HepG2 (cell line): ENCODE results near the gene STMN3. TPM values are rescaled to one million over a fixed set of nuclear protein-coding genes. Genes with fewer than 3 reads are reported as not detected.

Source experiments
- GPN1 ChIP-seq: sonication (generic); formaldehyde crosslinking; IDR thresholded peaks from 2 replicates; pipeline ENCODE4 v1.5.1; 2020; ENCODE audit warnings: missing genetic modification reagents, borderline replicate concordance
- RAD21 ChIP-seq: fragments of 450-650 bp; formaldehyde crosslinking; IDR thresholded peaks from 2 replicates; pipeline ENCODE4 v1.5.0; 2020; ENCODE audit warnings: mild to moderate bottlenecking
- SALL2 ChIP-seq: sonication (generic); formaldehyde crosslinking; IDR thresholded peaks from 2 replicates; pipeline ENCODE4 v1.8.1; 2023; ENCODE audit warnings: mild to moderate bottlenecking, missing genetic modification reagents, inconsistent platforms
- TAF1 ChIP-seq: sonication (generic); formaldehyde crosslinking; IDR thresholded peaks from 2 replicates; pipeline ENCODE4 v1.4.0; 2020; ENCODE audit warnings: missing genetic modification reagents
- TOE1 ChIP-seq: sonication (generic); formaldehyde crosslinking; IDR thresholded peaks from 2 replicates; pipeline ENCODE4 v1.4.0; 2020; ENCODE audit warnings: mild to moderate bottlenecking, missing genetic modification reagents
- ZBTB3 ChIP-seq: sonication (generic); formaldehyde crosslinking; IDR thresholded peaks from 2 replicates; pipeline ENCODE4 v1.4.0; 2020; ENCODE audit warnings: low read depth, mild to moderate bottlenecking, moderate library complexity, missing genetic modification reagents, borderline replicate concordance
- ZBTB7A ChIP-seq: sonication (generic); formaldehyde crosslinking; IDR thresholded peaks from 2 replicates; pipeline ENCODE4 v1.8.0; 2022; ENCODE audit warnings: mild to moderate bottlenecking, missing genetic modification reagents
- ZNF772 ChIP-seq: sonication (generic); formaldehyde crosslinking; IDR thresholded peaks from 2 replicates; pipeline ENCODE4 v1.5.0; 2020; ENCODE audit warnings: mild to moderate bottlenecking, missing genetic modification reagents
- ZNF775 ChIP-seq: sonication (generic); formaldehyde crosslinking; IDR thresholded peaks from 2 replicates; pipeline ENCODE4 v1.4.0; 2020; ENCODE audit warnings: missing genetic modification reagents, mild to moderate bottlenecking, moderate library complexity, borderline replicate concordance
- ZNF891 ChIP-seq: sonication (generic); formaldehyde crosslinking; IDR thresholded peaks from 2 replicates; pipeline ENCODE4 v1.5.0; 2020; ENCODE audit warnings: mild to moderate bottlenecking, missing genetic modification reagents
- ZSCAN25 ChIP-seq: sonication (generic); formaldehyde crosslinking; IDR thresholded peaks from 2 replicates; pipeline ENCODE4 v1.8.0; 2022; ENCODE audit warnings: mild to moderate bottlenecking, missing genetic modification reagents
- polyA plus RNA-seq, 8 experiments: library from polyadenylated mRNA; depleted of rRNA in 3 of 8; stranded (reverse) in 7 of 8; unstranded in 1 of 8; fragments of >200 nt; fragmentation: Illumina TruSeq in 4 of 8; extraction: Trizol in 4 of 8; gene quantifications; 2 replicates each; pipeline versions ENCODE4 v1.2.1 to v1.2.3, GENCODE V29; 2011 to 2016; ENCODE audit warnings: low read depth in 4 of 8, missing spikeins in 1 of 8, mixed read lengths in 1 of 8; ENCODE audit not compliant: insufficient read depth in 1 of 8
- total RNA-seq, 5 experiments: library from RNA; depleted of rRNA; stranded (reverse); fragments of >200 nt; fragmentation: Illumina TruSeq; extraction: Trizol; gene quantifications; 2 replicates each; pipeline ENCODE4 v1.2.3, GENCODE V29; 2016; ENCODE audit warnings: low read depth in 1 of 5
- TF ChIP-seq, protein P1 (sequence below): sonication (generic); formaldehyde crosslinking; IDR thresholded peaks from 2 replicates; pipeline ENCODE4 v1.4.0; 2020; ENCODE audit warnings: missing genetic modification reagents, borderline replicate concordance
- TF ChIP-seq, protein P2 (sequence below), 2 experiments: sonication (generic) in 1 of 2; formaldehyde crosslinking in 1 of 2; IDR thresholded peaks; 2 replicates each; pipeline versions ENCODE4 v1.6.1 to v1.9.0; 2014 to 2022; ENCODE audit warnings: antibody characterized with exemption in 1 of 2, borderline replicate concordance in 1 of 2, inconsistent platforms in 1 of 2, low read depth in 1 of 2, missing genetic modification reagents in 1 of 2
- TF ChIP-seq, protein P3 (sequence below): sonication (generic); formaldehyde crosslinking; IDR thresholded peaks from 2 replicates; pipeline ENCODE4 v1.9.0; 2021; ENCODE audit warnings: missing genetic modification reagents, mild to moderate bottlenecking, borderline replicate concordance
- TF ChIP-seq, protein P4 (sequence below): sonication (generic); formaldehyde crosslinking; IDR thresholded peaks from 2 replicates; pipeline ENCODE4 v1.4.0; 2020; ENCODE audit warnings: missing genetic modification reagents, borderline replicate concordance
- TF ChIP-seq, protein P5 (sequence below): sonication (generic); formaldehyde crosslinking; IDR thresholded peaks from 2 replicates; pipeline ENCODE4 v1.4.0; 2020; ENCODE audit warnings: mild to moderate bottlenecking, missing genetic modification reagents

The STMN3 gene
- total and polyA plus RNA-seq, 2 of the 13 experiments (the other 11 are each of a cell fraction or from before 2014, with no cell fraction given): 21.0 to 48.3 TPM

DNA sequence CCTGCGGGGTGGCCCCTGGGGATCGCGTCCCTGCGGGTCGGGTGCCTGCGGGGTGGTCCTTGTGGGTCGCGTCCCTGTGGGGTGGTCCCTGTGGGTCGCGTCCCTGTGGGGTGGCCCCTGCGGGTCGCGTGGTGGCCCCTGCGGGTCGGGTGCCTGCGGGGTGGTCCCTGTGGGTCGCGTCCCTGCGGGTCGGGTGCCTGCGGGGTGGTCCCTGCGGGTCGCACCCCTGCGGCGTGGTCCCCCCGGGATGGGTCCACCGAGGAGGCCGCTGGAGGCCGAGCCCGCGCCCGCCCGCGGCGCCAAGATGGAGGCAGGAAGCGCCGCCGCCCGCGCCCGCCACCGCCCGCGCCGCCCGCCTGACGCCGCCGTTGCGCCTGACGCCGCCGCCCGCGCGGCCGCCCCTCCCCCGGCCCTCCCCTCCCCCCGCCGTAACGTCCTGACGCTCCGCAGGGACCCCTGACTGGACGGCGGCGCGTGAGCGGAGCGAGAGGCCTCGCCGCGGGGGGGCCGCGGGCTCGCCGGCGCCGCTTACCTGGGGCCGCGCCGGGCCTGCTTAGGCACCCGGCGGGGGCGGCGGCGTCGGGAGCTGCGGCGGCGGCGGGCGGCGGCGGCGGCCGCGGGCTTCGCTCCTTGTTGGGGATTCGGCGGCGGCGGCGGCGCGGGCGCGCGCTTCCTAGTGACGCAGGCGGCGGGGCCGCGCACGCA is 26.6 kb downstream of the STMN3 start, which contains the start of gene GMEB2 (continued):
- TF ChIP-seq, protein P1, sequence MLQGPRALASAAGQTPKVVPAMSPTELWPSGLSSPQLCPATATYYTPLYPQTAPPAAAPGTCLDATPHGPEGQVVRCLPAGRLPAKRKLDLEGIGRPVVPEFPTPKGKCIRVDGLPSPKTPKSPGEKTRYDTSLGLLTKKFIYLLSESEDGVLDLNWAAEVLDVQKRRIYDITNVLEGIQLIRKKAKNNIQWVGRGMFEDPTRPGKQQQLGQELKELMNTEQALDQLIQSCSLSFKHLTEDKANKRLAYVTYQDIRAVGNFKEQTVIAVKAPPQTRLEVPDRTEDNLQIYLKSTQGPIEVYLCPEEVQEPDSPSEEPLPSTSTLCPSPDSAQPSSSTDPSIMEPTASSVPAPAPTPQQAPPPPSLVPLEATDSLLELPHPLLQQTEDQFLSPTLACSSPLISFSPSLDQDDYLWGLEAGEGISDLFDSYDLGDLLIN (CRISPR knock-in tag): peak; percentile 63; the same call in 1 of the 2 replicates
- TF ChIP-seq TAF1 (CRISPR knock-in tag) (peak; percentile 36; the same call in 1 of the 2 replicates), ZBTB7A (CRISPR knock-in tag) (peak; percentile 88), SALL2 (CRISPR knock-in tag) (peak; percentile 70; the same call in 1 of the 2 replicates), ZNF775 (no peak), RAD21 (CRISPR knock-in tag) (peak; percentile 67), ZBTB3 (CRISPR knock-in tag) (no peak), ZNF772 (CRISPR knock-in tag) (peak; percentile 64; the same call in 1 of the 2 replicates), GPN1 (CRISPR knock-in tag) (peak; percentile 47; the same call in 1 of the 2 replicates), TOE1 (CRISPR knock-in tag) (no peak), ZNF891 (CRISPR knock-in tag) (peak; percentile 90), ZSCAN25 (peak; percentile 54; the same call in 1 of the 2 replicates)
- TF ChIP-seq, protein P2, sequence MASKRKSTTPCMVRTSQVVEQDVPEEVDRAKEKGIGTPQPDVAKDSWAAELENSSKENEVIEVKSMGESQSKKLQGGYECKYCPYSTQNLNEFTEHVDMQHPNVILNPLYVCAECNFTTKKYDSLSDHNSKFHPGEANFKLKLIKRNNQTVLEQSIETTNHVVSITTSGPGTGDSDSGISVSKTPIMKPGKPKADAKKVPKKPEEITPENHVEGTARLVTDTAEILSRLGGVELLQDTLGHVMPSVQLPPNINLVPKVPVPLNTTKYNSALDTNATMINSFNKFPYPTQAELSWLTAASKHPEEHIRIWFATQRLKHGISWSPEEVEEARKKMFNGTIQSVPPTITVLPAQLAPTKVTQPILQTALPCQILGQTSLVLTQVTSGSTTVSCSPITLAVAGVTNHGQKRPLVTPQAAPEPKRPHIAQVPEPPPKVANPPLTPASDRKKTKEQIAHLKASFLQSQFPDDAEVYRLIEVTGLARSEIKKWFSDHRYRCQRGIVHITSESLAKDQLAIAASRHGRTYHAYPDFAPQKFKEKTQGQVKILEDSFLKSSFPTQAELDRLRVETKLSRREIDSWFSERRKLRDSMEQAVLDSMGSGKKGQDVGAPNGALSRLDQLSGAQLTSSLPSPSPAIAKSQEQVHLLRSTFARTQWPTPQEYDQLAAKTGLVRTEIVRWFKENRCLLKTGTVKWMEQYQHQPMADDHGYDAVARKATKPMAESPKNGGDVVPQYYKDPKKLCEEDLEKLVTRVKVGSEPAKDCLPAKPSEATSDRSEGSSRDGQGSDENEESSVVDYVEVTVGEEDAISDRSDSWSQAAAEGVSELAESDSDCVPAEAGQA (IDR thresholded peaks at IDR 0.05; ENCODE audit: low read depth): peak; percentile 71; the same call in 1 of the 2 replicates
- TF ChIP-seq, protein P2 (CRISPR knock-in tag; IDR thresholded peaks at IDR 0.05; ENCODE audit: borderline replicate concordance): no peak
- TF ChIP-seq, protein P3, sequence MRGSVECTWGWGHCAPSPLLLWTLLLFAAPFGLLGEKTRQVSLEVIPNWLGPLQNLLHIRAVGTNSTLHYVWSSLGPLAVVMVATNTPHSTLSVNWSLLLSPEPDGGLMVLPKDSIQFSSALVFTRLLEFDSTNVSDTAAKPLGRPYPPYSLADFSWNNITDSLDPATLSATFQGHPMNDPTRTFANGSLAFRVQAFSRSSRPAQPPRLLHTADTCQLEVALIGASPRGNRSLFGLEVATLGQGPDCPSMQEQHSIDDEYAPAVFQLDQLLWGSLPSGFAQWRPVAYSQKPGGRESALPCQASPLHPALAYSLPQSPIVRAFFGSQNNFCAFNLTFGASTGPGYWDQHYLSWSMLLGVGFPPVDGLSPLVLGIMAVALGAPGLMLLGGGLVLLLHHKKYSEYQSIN (CRISPR knock-in tag): no peak
- TF ChIP-seq, protein P4, sequence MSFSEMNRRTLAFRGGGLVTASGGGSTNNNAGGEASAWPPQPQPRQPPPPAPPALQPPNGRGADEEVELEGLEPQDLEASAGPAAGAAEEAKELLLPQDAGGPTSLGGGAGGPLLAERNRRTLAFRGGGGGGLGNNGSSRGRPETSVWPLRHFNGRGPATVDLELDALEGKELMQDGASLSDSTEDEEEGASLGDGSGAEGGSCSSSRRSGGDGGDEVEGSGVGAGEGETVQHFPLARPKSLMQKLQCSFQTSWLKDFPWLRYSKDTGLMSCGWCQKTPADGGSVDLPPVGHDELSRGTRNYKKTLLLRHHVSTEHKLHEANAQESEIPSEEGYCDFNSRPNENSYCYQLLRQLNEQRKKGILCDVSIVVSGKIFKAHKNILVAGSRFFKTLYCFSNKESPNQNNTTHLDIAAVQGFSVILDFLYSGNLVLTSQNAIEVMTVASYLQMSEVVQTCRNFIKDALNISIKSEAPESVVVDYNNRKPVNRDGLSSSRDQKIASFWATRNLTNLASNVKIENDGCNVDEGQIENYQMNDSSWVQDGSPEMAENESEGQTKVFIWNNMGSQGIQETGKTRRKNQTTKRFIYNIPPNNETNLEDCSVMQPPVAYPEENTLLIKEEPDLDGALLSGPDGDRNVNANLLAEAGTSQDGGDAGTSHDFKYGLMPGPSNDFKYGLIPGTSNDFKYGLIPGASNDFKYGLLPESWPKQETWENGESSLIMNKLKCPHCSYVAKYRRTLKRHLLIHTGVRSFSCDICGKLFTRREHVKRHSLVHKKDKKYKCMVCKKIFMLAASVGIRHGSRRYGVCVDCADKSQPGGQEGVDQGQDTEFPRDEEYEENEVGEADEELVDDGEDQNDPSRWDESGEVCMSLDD: peak; percentile 83
- TF ChIP-seq, protein P5, sequence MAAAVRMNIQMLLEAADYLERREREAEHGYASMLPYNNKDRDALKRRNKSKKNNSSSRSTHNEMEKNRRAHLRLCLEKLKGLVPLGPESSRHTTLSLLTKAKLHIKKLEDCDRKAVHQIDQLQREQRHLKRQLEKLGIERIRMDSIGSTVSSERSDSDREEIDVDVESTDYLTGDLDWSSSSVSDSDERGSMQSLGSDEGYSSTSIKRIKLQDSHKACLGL: peak; percentile 64
